Sigmoid colon (tissue), 4 donors: ENCODE data around the gene EPN2.

ENCODE experiments used
- EP300 ChIP-seq, 4 donors: sonication (generic); formaldehyde crosslinking; IDR thresholded peaks; one replicate each; pipeline ENCODE4 v1.6.1; 2017; ENCODE audit warnings: antibody characterized with exemption in 4 of 4
- POLR2A ChIP-seq, 2 donors: fragments of 450-650 bp; IDR thresholded peaks; one replicate each; pipeline ENCODE4 v1.6.1; 2016; ENCODE audit warnings: antibody characterized with exemption in 2 of 2, mild to moderate bottlenecking in 2 of 2, moderate library complexity in 2 of 2
- POLR2AphosphoS5 ChIP-seq, 4 donors: sonication (generic); formaldehyde crosslinking; IDR thresholded peaks; one replicate each; pipeline ENCODE4 v1.6.1; 2017; ENCODE audit warnings: antibody characterized with exemption in 4 of 4
- TF ChIP-seq, protein P1 (sequence below), 4 experiments: fragments of 450-650 bp in 3 of 4; fragments of 200-600 bp in 1 of 4; IDR thresholded peaks; one replicate each; pipeline ENCODE4 v1.5.1; 2016 to 2019; ENCODE audit warnings: antibody characterized with exemption in 4 of 4, mild to moderate bottlenecking in 3 of 4, moderate library complexity in 2 of 4

GRCh38 chr17:19264681-19265080 is 27.5 kb downstream of the EPN2 start:
- TF ChIP-seq, protein P1, sequence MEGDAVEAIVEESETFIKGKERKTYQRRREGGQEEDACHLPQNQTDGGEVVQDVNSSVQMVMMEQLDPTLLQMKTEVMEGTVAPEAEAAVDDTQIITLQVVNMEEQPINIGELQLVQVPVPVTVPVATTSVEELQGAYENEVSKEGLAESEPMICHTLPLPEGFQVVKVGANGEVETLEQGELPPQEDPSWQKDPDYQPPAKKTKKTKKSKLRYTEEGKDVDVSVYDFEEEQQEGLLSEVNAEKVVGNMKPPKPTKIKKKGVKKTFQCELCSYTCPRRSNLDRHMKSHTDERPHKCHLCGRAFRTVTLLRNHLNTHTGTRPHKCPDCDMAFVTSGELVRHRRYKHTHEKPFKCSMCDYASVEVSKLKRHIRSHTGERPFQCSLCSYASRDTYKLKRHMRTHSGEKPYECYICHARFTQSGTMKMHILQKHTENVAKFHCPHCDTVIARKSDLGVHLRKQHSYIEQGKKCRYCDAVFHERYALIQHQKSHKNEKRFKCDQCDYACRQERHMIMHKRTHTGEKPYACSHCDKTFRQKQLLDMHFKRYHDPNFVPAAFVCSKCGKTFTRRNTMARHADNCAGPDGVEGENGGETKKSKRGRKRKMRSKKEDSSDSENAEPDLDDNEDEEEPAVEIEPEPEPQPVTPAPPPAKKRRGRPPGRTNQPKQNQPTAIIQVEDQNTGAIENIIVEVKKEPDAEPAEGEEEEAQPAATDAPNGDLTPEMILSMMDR (IDR thresholded peaks at IDR 0.05) = no peak
- TF ChIP-seq POLR2A (IDR thresholded peaks at IDR 0.05) (no peak), POLR2AphosphoS5 (IDR thresholded peaks at IDR 0.05) (no peak), EP300 (IDR thresholded peaks at IDR 0.05) (no peak)
